Measurements from ENCODE around the gene MEA1. TPM values are rescaled to one million over a fixed set of nuclear protein-coding genes. Genes with fewer than 3 reads are reported as not detected.
"Not testable (repeated sequence)": the region's sequence is repeated elsewhere in the genome, so short reads cannot be mapped to it uniquely, and the experiment has no call there.

MEA1 gene
- total RNA-seq, 1 donor: 17.7 TPM

DNA sequence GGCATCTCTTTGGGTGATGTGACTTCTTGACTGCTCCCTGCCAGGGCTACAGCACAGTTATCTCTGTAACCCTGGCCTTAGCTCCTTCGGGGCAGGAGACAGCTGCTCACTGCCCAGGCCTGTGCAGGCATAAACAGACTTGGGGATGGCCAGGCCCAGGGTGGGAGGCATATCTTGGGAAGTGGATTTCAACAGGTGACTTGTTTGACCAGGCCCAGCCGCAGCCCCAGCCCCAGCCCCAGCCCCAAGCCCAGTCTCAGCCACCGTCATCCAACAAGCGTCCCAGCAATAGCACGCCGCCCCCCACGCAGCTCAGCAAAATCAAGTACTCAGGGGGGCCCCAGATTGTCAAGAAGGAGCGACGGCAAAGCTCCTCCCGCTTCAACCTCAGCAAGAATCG, 7.5 kb downstream of the MEA1 start:
- H3K4me3 ChIP-seq (ENCODE audit: low read length): no peak overlapping the region
- no peaks in the 10 kb centered on the region for H3K9me3 ChIP-seq (ENCODE audit: low read depth, low read length)
- H3K27me3 ChIP-seq (ENCODE audit: insufficient read depth, low read length): no peaks in the 10 kb centered on the region
- no peaks in the 10 kb centered on the region for H3K4me1 ChIP-seq (ENCODE audit: insufficient read depth, low read length)

DNA sequence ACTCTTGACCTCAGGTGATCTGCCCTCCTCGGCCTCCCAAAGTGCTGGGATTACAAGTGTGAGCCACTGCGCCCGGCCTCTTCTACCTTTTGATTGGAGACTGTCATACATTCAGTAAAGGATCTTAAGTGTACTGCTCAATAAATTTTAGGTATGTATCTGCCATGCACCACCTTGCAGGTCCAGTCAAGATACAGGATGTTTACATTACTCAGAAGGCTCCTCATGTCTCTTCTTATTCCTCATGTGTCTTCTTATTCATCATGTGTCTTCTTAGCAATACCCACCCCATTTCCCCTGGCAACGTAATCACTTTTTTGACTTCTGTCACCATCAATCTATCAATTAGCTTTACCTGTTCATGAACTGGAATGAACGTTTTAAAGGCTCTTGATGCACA, 7.9 kb downstream of the MEA1 start:
- Histone ChIP-seq H3K27me3 (ENCODE audit: insufficient read depth, low read length) (no peaks in the 10 kb centered on the region), H3K4me3 (ENCODE audit: low read length) (no peak overlapping the region), H3K9me3 (ENCODE audit: low read depth, low read length) (no peaks in the 10 kb centered on the region), H3K4me1 (ENCODE audit: insufficient read depth, low read length) (no peaks in the 10 kb centered on the region)

DNA sequence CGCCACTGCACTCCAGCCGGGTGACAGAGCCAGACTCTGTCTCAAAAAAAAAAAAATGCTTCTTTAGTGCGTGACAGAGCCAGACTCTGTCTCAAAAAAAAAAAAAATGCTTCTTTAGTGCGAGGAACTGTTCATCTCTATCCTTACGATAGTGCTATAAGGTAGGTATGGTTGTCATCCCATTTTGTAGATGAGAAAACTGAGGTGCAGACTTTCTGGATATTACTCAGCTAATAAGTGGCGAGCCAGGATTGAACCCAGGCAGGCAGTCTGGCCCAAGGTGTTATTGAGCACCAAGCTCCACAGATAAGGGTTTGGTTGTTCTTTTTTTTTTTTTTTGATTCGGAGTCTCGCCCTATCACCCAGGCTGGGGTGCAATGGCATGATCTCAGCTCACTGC, 11.9 kb downstream of the MEA1 start:
- Histone ChIP-seq H3K9me3 (ENCODE audit: low read depth, low read length) (no peaks in the 10 kb centered on the region), H3K27me3 (ENCODE audit: insufficient read depth, low read length) (no peaks in the 10 kb centered on the region), H3K4me1 (ENCODE audit: insufficient read depth, low read length) (no peaks in the 10 kb centered on the region), H3K4me3 (ENCODE audit: low read length) (no peak overlapping the region)

DNA sequence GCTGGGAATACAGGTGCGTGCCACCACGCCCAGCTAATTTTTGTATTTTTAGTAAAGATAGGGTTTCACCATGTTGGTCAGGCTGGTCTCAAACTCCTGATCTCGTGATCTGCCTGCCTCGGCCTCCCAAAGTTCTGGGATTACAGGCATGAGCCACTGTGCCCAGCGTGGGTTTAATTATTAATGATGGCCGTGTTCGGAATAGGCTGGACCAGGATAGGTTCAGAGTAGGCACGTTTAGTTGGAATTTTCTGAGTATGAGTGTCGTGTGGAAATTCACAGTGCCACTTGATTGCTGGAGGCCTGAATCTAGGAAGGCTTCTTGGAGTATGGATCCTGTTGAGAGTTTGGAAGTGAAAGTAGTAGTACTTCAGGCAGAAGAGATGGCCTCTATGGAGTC, 15.5 kb downstream of the MEA1 start:
- H3K4me1 ChIP-seq (ENCODE audit: insufficient read depth, low read length); H3K27me3 ChIP-seq (ENCODE audit: insufficient read depth, low read length); H3K9me3 ChIP-seq (ENCODE audit: low read depth, low read length); H3K4me3 ChIP-seq (ENCODE audit: low read length): not testable (repeated sequence)

DNA sequence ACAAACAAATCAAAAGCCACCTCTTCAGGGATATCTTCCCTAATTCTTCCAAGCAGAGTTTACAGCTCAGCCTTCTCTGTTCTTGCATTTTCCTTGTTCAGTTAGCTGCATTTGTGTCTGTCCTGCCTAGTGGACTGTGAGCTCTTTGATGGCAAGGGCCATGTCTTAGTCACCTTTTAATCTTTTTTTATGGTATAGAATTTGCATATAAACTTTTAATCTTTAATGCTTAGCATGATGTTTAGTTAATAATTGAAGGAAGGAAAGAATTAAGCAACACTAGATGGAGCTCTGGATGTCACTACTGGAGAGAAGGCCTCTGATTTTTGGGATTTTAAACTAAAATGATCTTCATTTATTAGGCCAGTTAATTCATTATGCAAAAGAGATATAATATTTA, 17.2 kb downstream of the MEA1 start:
- H3K4me3 ChIP-seq (ENCODE audit: low read length): no peak overlapping the region
- no peaks in the 10 kb centered on the region for H3K4me1 ChIP-seq (ENCODE audit: insufficient read depth, low read length)
- H3K27me3 ChIP-seq (ENCODE audit: insufficient read depth, low read length): no peaks in the 10 kb centered on the region
- H3K9me3 ChIP-seq (ENCODE audit: low read depth, low read length): no peaks in the 10 kb centered on the region

DNA sequence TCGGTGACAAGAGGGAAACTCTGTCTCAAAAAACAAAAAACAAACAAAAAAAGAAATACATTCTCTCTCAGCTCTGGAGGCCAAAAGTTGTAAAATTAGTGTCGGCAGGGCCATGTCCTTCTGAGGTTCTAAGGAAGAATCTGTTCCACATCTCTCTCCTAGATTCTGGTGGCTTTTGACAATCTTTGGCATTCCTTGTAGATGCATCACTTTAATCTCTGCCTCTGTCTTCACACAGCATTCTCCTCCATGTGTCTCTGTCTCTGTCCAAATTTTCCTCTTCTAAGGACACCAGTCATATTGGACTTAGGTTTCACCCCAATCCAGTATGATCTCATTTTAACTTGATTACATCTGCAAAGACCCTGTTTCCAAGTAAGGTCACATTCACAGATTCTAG, 20.3 kb downstream of the MEA1 start:
- H3K4me3 ChIP-seq (ENCODE audit: low read length): no peak overlapping the region
- no peaks in the 10 kb centered on the region for H3K4me1 ChIP-seq (ENCODE audit: insufficient read depth, low read length)
- no peaks in the 10 kb centered on the region for H3K9me3 ChIP-seq (ENCODE audit: low read depth, low read length)
- H3K27me3 ChIP-seq (ENCODE audit: insufficient read depth, low read length): no peaks in the 10 kb centered on the region

DNA sequence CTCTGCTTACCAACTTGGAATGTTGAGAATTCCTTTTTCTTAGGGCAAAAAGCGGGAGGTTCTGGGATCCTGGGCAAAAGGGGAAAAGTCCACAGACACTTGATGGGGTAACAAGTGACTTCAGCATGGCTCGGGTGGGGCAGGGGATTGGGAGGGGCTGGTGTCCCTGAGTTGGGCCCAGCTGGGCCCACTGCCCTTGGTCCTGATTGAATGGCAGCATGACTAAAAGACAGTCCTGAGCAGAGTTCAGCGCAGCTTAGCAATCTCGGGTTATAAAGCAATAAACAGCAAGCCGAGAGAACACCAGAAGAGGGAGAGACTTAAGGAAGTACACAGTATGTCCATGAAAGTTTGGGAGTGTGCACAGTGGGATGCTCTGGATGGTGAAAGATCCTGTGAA, 23.8 kb downstream of the MEA1 start:
- Histone ChIP-seq H3K27me3 (ENCODE audit: insufficient read depth, low read length) (no peaks in the 10 kb centered on the region), H3K4me1 (ENCODE audit: insufficient read depth, low read length) (peaks cover 21% of the 10 kb centered on the region), H3K4me3 (ENCODE audit: low read length) (no peak overlapping the region), H3K9me3 (ENCODE audit: low read depth, low read length) (no peaks in the 10 kb centered on the region)

DNA sequence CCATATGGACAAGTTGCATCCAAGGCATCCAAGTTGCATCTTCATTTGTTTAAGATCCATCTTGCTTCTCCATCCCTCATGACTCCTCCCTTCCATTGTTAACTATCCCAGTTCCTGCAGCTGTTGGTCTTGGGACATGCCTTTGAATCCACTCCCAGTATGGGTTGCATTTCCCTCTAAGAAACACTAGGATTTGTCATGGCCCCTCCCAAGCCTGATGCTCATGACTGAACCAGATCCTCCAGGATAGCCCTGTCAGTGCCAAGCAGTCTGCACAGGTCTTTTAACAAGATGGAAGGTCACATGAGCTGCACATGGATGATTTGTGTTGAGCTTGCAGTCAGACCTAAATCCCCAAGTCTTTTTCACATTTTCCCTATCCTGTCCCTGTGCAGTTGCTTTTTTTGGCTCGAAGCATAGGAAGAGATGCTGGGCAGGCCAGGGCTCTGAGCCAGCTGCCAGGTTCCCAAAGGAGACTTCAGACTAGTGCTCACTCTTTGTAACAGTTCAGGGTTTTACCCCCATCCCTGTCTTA, 25.2 kb downstream of the MEA1 start:
- Histone ChIP-seq H3K9me3 (ENCODE audit: low read depth, low read length) (no peaks in the 10 kb centered on the region), H3K4me3 (ENCODE audit: low read length) (no peak overlapping the region), H3K4me1 (ENCODE audit: insufficient read depth, low read length) (peaks cover 26% of the 10 kb centered on the region), H3K27me3 (ENCODE audit: insufficient read depth, low read length) (no peaks in the 10 kb centered on the region)

DNA sequence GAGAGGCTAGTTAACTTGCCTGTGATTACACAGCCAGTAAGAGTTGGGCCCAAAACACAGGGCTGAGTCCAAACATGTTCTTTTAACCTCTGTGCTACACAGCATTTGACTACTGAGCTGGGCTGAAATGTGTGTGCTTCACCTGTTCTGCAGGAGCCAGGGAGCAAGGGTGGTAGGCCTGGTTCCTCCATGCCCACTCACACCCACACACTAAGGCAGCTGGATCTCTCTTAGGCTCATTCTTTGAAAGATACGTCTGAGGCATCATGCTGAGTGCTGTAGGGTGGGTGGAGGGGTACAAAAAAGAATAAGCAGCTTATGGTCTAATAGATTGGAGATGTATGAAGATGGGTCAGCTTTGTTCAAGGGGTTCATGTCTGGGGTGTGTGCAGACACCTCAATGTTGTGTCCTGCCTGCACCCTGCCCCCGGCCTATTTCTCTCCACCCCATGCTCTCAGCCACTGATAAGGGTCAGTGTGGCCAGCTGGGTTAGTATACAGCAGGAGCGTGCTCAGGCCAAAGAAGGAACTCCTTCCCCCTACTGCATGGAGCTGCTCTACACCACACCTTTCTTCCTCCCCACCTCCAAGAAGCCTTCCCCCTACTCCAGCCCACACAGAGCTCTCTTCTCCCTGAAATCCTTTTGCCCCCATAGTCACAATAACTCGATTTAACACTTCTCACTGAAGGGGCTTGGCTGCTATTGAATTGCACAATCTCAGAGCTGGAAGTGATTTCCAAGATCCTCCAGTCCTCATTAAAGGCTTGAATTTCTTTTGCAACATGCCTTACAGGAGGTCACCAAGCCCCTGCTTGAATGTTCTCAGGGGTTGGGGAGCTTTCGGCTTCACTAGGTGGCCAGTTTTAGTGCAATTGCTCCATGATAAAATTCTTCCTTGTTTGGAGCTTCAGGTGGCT, 26.0 kb downstream of the MEA1 start:
- H3K27me3 ChIP-seq (ENCODE audit: insufficient read depth, low read length): no peaks in the 10 kb centered on the region
- H3K4me3 ChIP-seq (ENCODE audit: low read length): no peak overlapping the region
- H3K9me3 ChIP-seq (ENCODE audit: low read depth, low read length): no peaks in the 10 kb centered on the region
- peaks cover 30% of the 10 kb centered on the region for H3K4me1 ChIP-seq (ENCODE audit: insufficient read depth, low read length)

DNA sequence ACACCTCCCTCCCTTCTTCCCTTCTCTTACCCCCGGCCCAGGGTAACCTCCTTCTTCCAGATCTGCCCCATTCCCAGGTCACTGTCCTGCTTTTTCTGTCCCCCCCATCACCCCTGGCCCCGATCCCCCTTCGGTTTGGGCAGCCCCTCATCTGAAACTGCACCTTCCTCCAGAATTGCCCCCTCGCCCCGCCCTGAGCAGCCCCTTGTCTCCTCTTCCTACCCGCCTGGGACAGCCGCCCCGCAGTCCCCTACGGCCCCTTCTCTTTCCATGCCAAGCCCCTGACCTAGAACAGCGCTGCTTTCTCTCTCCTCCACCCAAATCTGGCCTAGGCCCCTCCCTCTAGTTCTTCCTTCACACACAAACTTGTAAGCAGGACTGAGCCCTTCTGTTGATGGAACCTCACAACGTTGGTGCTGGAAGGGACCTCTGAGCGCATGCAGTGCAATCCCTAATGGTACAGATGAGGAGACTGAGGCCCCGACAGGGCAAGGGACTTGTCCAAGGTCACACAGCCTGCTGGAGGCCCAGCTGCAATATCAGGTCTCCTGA, 28.7 kb downstream of the MEA1 start:
- peak overlapping the region; percentile 67 for H3K4me3 ChIP-seq (ENCODE audit: low read length)
- peaks cover 34% of the 10 kb centered on the region for H3K4me1 ChIP-seq (ENCODE audit: insufficient read depth, low read length)
- H3K9me3 ChIP-seq (ENCODE audit: low read depth, low read length): no peaks in the 10 kb centered on the region
- no peaks in the 10 kb centered on the region for H3K27me3 ChIP-seq (ENCODE audit: insufficient read depth, low read length)

DNA sequence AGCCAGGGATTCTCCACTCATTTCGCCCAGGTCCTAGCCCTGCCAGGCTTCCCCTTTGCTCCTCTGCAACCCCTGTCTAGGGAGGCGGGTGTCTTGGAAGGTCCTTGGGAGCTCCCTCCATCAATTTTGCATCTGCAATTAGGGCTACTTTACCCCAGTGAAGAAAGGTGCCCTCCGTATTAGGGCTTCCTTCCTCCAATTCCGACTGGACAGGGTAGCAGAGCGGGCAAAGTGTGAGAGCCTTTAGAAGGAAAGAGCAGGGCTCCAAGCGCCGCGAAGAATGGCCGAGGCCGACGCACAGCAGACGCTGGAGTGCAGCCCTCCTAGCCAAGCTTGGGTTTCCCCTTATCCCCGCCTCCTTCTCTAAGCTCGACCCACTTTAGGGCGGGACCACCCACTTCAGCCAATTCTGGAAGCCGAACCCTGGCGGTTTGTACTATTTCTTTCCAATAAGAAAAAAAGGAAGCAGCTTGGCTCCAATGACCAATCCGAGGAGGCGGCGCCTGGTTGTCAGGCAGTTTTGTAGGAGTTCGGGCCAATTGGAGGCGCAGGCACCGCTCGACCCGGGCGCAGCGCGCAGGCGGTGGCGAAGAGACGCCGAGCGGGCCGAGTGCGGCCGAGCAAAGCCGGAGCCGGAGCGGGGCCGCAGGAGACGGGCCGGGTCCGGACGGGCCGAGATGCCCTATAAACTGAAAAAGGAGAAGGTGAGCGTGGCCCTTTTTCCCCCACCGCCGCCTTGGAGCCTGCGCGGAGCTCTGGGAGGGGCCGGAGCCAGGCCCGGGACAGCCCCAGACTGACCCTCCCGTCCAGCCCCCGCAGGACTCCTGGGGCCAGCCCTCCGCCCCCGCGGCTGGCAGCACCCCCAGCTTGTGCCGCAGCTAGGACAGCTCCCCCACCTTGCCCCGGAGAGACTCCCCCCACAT, 29.5 kb downstream of the MEA1 start, which contains the start of gene PPP2R5D:
TSS of gene PPP2R5D (plus strand) at position 570 of the 923 bp plus-strand sequence. CDS start at position 678, 108 bp downstream.
- Histone ChIP-seq H3K27me3 (ENCODE audit: insufficient read depth, low read length) (no peaks in the 10 kb centered on the region), H3K9me3 (ENCODE audit: low read depth, low read length) (no peaks in the 10 kb centered on the region), H3K4me3 (ENCODE audit: low read length) (peak within 1 kb of the TSS; percentile 67), H3K4me1 (ENCODE audit: insufficient read depth, low read length) (peaks cover 41% of the 10 kb centered on the region)

DNA sequence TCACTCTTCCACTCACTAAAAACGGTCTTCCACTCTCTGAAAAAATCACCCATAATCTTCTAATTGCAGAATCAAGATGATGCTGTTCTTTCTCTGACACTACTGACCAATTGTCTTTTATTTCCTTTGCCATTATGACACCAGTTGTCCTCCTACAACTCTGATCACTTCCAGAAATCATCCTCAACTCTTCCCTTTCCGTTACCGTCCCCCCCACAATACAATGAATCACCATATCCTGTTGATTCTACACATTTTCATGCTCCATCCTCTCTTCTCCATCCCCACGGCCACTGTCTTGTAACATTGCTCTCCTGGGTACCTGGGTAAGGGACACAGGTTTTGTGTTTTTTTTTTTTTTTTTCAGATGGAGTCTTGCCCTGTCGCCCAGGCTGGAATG, 31.9 kb downstream of the MEA1 start:
- peaks cover 54% of the 10 kb centered on the region for H3K4me1 ChIP-seq (ENCODE audit: insufficient read depth, low read length)
- H3K4me3 ChIP-seq (ENCODE audit: low read length): no peak overlapping the region
- no peaks in the 10 kb centered on the region for H3K9me3 ChIP-seq (ENCODE audit: low read depth, low read length)
- H3K27me3 ChIP-seq (ENCODE audit: insufficient read depth, low read length): no peaks in the 10 kb centered on the region

DNA sequence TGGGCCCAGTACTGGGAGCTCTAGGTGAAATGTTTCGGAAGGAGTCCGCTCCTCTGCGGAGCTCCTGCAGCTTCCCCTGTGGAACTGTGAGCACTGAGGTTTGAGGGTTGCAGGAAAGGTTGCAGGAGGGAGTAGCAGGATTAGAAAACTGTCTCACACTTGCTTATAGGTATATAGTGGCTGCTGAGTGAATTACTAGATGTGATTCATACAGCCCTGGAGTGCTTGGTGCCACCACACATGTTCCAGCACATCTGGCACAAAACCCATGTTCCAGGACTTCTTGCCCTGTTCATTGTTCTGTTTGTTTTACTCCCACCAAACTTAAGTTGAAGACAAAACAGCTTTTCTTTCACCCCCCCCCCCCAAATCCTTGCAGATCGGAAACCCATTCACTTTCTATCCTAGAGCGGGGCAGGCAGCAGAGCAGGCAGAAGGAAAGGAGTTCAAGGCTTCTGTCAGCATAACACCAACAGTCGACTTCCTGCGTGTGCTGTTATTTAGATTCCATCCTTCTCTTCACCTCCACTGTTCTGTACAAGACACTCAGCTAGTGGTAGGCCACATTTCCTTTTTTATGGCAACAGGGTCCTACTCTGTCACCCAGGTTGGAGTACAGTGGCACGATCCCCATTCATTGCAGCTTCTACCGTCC, 34.1 kb downstream of the MEA1 start:
- peak overlapping the region; percentile 91 for H3K4me3 ChIP-seq (ENCODE audit: low read length)
- H3K4me1 ChIP-seq (ENCODE audit: insufficient read depth, low read length): peaks cover 45% of the 10 kb centered on the region

DNA sequence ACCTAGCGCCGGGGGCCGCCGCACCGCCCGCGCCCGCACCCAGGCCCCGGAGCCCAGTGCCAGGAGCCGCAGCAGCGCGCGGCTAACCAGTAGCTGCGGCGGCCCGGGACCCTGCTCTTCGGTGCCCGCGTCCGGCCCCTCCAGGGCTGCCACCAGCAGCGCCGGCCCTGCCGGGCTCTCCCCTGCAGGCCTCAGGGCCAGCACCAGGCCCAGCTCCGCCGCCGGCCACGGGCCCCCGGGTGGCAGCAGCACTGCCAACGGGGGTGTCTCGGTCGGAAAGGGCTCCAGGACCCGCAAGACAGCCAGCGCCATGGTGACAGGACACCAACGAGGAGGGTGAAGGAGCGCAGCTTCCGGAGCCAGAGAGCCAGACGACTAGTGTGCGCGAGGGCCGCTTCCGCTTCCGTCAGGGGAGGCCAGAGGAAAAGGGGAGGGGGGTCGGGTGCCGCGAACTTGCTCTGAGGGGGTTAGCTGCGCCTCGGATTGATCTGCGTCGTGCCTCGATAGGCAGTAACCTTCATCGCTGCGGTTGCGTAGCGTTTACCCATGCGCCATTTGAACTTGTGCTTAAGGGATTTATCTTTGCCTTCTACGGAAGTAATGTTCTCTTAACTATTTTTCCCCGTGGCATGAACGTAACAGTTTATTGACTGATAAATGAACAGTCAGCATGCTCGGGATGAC, 34.8 kb downstream of the MEA1 start, which contains the start of gene PEX6:
TSS of gene PEX6 (minus strand) at position 343 of the 684 bp plus-strand sequence. CDS start at position 312, 31 bp downstream.
- Histone ChIP-seq H3K4me3 (ENCODE audit: low read length) (peak within 1 kb of the TSS; percentile 91), H3K27me3 (ENCODE audit: insufficient read depth, low read length) (no peaks in the 10 kb centered on the region), H3K9me3 (ENCODE audit: low read depth, low read length) (no peaks in the 10 kb centered on the region), H3K4me1 (ENCODE audit: insufficient read depth, low read length) (peaks cover 44% of the 10 kb centered on the region)

More for the DNA sequence above, 34.1 kb downstream of the MEA1 start:
- Histone ChIP-seq H3K27me3 (ENCODE audit: insufficient read depth, low read length) (no peaks in the 10 kb centered on the region), H3K9me3 (ENCODE audit: low read depth, low read length) (no peaks in the 10 kb centered on the region)
